LNCaP clone FGC (cell line): ENCODE data around the gene RYK.

Experiments
- DNase-seq: peaks from one replicate; pipeline ENCODE4 v3.0.0-alpha.2; 2011; ENCODE audit warnings: low read depth
- H3K4me3 ChIP-seq: 2 replicates; pipeline ENCODE4 v1.5.1; 2011; ENCODE audit warnings: mild to moderate bottlenecking, low read depth, low read length, control low read depth
- TF ChIP-seq, protein P1 (sequence below): IDR thresholded peaks from 2 replicates; pipeline ENCODE4 v1.5.1; 2012; ENCODE audit warnings: mild to moderate bottlenecking; ENCODE audit not compliant: control insufficient read depth, insufficient read depth; ENCODE audit errors: extremely low read depth

The RYK gene

GRCh38 chr3:134249296-134249841, 1.3 kb downstream of the RYK start:
- no peak for DNase-seq
- TF ChIP-seq, protein P1, sequence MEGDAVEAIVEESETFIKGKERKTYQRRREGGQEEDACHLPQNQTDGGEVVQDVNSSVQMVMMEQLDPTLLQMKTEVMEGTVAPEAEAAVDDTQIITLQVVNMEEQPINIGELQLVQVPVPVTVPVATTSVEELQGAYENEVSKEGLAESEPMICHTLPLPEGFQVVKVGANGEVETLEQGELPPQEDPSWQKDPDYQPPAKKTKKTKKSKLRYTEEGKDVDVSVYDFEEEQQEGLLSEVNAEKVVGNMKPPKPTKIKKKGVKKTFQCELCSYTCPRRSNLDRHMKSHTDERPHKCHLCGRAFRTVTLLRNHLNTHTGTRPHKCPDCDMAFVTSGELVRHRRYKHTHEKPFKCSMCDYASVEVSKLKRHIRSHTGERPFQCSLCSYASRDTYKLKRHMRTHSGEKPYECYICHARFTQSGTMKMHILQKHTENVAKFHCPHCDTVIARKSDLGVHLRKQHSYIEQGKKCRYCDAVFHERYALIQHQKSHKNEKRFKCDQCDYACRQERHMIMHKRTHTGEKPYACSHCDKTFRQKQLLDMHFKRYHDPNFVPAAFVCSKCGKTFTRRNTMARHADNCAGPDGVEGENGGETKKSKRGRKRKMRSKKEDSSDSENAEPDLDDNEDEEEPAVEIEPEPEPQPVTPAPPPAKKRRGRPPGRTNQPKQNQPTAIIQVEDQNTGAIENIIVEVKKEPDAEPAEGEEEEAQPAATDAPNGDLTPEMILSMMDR: no peak
- peak overlapping the region; percentile 60 for H3K4me3 ChIP-seq

DNA sequence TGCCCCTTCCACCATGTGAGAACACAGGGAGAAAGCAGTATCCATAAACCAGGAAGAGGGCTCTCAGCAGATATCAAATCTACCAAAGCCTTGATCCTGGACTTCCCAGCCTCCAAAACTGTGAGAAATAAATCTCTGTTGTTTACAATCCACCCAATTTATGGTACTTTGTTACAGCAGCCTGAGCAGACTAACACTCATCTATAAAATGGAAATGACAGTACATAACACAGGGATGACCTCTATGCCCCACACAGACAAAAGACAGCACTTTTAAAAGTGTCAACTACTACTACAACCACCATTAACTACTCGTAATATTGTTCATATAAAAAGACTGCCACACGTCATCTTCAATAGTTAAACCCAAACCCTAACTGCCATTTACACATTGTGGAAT, 5.7 kb downstream of the RYK start:
- TF ChIP-seq, protein P1: no peak
- H3K4me3 ChIP-seq: no peak overlapping the region

GRCh38 chr3:134242649-134243617, 7.7 kb downstream of the RYK start:
- no peak for DNase-seq
- H3K4me3 ChIP-seq: no peak overlapping the region
- TF ChIP-seq, protein P1: no peak

More for the DNA sequence above, 5.7 kb downstream of the RYK start:
- DNase-seq: no peak

DNA sequence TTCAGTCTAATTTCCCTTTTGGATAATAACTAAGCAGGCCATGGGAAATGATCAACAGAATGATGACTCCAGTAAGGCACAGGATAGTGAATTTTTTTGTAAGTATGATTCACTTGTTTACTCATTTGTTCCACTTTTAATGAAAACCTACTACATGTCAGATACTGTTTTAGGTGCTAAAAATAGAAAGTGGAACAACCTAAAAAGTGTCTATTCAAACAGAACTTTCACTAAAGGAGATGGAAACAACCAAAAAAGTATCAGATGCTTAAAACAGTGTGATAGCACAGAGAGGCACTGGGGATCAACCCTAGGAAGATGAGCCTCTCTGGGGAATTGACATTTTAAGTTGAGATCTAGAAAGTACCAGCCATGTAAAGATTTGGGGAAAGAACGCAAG, 11.1 kb downstream of the RYK start:
- TF ChIP-seq, protein P1: no peak
- DNase-seq: no peak
- H3K4me3 ChIP-seq: no peak overlapping the region

DNA sequence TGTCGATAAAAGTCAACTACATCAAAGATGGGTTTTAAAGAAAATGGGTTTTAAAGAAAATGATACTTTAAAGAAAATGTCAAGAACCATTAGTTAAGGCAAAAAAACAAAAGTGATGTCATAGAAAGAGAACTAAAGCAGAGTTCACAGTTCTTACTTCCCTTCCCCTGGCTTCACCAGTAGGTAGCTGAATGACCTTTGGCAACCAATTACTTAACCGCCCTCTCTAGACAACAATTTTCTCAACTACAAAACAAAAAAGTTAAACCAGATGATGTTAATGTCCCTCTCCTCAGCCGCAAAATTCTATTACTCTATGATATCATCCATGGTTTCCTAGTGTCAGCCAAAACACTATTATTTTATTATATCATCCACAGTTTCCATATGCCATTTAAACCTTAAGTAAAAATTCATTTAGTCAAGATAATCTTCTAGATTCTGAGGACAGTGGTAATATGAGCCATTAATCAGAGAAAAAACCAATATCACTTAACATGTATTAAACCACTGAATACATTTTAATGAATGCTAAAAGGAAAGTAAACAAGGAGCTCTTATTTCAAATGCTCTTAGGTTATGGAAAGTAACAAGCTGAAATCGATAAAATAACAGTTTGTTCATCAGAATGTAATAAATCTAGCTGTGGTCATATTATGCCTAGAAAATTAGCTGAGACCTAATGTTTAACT, 13.1 kb downstream of the RYK start:
- no peak overlapping the region for H3K4me3 ChIP-seq
- no peak for DNase-seq
- TF ChIP-seq, protein P1: no peak

DNA sequence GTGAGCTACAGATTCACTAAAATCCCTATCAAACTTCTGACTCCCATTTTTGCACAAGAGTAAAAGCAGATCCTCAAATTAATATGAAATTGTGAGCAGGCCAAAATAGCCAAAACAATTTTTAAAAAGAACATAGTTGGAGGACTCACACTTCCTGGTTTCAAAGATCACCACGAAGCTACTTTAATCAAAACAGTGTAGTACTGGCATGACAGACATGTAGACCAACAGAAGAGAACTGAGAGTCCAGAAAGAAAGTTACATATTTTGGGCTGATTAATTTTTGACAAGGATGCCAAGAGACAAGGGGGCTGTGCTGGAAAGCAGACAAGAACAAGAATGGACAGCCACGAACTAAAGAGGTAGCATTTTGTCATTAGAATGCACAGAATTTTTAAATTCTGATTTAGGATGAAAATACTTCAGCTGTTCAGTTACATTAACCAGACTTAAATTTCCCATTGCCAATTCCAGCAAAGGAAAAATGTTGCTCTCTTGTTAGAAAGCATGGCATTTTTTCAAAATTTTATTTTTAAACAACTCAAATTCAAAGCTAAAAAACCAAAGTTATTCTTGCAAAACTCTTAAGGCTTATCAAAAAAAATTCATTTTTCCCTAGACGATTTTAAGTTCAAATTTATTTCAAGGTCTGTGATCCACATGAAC, 14.0 kb downstream of the RYK start:
- TF ChIP-seq, protein P1: no peak
- H3K4me3 ChIP-seq: no peak overlapping the region
- DNase-seq: no peak
